ENCODE results near the gene RABGGTA. TPM values are rescaled to one million over a fixed set of nuclear protein-coding genes. Genes with fewer than 3 reads are reported as not detected.

RABGGTA gene
- total and polyA plus RNA-seq, 9 of the 15 experiments (the other 6 are each of a cell fraction or from before 2014, with no cell fraction given), result 4.5 to 24.2 (median 15.5) TPM

- H3K27ac ChIP-seq (ENCODE audit: extremely low read depth, low read depth, low read length), result no peak overlapping the region
- H3K27me3 ChIP-seq (ENCODE audit: control insufficient read depth in 2 of 2, insufficient read depth in 2 of 2, low read length in 2 of 2), result no peaks in the 10 kb centered on the region
- H3K9me3 ChIP-seq (replicated peaks; ENCODE audit: control insufficient read depth, insufficient read depth, low read depth, low read length), result no peaks in the 10 kb centered on the region
- H3K4me2 ChIP-seq (ENCODE audit: insufficient read depth, low read length), result no peak overlapping the region
- ChIA-PET POLR2A (no interaction called here), CTCF (ENCODE audit: low intra/inter-chr PET ratio) (no interaction called here)
- H3K4me3 ChIP-seq, result no peak overlapping the region
- no peaks in the 10 kb centered on the region for H3K9me1 ChIP-seq (ENCODE audit: control insufficient read depth, insufficient read depth, low read length)
- FAIRE-seq (no peak), DNase-seq (ENCODE audit: extremely low read depth in 1 of 4, low spot score in 3 of 4) (no peak), ATAC-seq (no peak)
- H3K79me2 ChIP-seq (ENCODE audit: control insufficient read depth, insufficient read depth, low read length), result peaks cover 24% of the 10 kb centered on the region
- peaks cover 66% of the 10 kb centered on the region for H3K36me3 ChIP-seq (ENCODE audit: control insufficient read depth, insufficient read depth, low read length)
- peaks cover 6 to 19% of the 10 kb centered on the region in 2 experiments for H3K4me1 ChIP-seq (replicated peaks in 1 of 2; ENCODE audit: control insufficient read depth in 2 of 2, insufficient read depth in 2 of 2, low read length in 2 of 2)
- intact Hi-C loops (cut with micrococcal nuclease), result no loop called here
- no peak overlapping the region for H3K9ac ChIP-seq (ENCODE audit: insufficient read depth in 1 of 2, low read depth in 2 of 2, low read length in 2 of 2)
- no peak overlapping the region for H2AFZ ChIP-seq (ENCODE audit: low read depth, low read length)
- H4K20me1 ChIP-seq (replicated peaks; ENCODE audit: control insufficient read depth, insufficient read depth, low read length), result no peaks in the 10 kb centered on the region; the same call in 1 of the 2 replicates
- 85% methylated on average over 6 of the region's 6 CpGs for WGBS (ENCODE audit: insufficient coverage, low coverage, missing lambda C conversion rate)
- in situ Hi-C loops (cut with MboI), result no loop called here
- BruUV-seq (replicated peaks), result no TSS peak
- TF ChIP-seq ELF2 (CRISPR knock-in tag; IDR thresholded peaks at IDR 0.05) (no peak), IRF9 (tag; IDR thresholded peaks at IDR 0.05) (no peak), ZC3H8 (IDR thresholded peaks at IDR 0.05) (no peak), ATF6 (CRISPR knock-in tag; IDR thresholded peaks at IDR 0.05) (no peak), PBX2 (CRISPR knock-in tag; IDR thresholded peaks at IDR 0.05; ENCODE audit: low read depth) (no peak), PBX2 (tag; conservative IDR thresholded peaks at IDR 0.05; ENCODE audit: low read depth) (no peak), CUX1 (CRISPR knock-in tag; IDR thresholded peaks at IDR 0.05) (no peak), HDAC2 (IDR thresholded peaks at IDR 0.05) (no peak), RFX1 (IDR thresholded peaks at IDR 0.05) (no peak), ZNF23 (CRISPR knock-in tag; IDR thresholded peaks at IDR 0.05) (no peak), ZBTB8A (IDR thresholded peaks at IDR 0.05; ENCODE audit: partially characterized antibody) (no peak), C11orf30 (IDR thresholded peaks at IDR 0.05; ENCODE audit: low read depth) (no peak)
Measured at GRCh38 chr14:24236689-24237462, 34.5 kb downstream of the RABGGTA start.

All from K562 (cell line).